ENCODE measurements around the gene TMEM72. TPM values are rescaled to one million over a fixed set of nuclear protein-coding genes. Genes with fewer than 3 reads are reported as not detected.

TMEM72 gene
- total and polyA plus RNA-seq, 2 donors (not counting 3 experiments of a cell fraction or from before 2014, with no cell fraction given): not detected

DNA sequence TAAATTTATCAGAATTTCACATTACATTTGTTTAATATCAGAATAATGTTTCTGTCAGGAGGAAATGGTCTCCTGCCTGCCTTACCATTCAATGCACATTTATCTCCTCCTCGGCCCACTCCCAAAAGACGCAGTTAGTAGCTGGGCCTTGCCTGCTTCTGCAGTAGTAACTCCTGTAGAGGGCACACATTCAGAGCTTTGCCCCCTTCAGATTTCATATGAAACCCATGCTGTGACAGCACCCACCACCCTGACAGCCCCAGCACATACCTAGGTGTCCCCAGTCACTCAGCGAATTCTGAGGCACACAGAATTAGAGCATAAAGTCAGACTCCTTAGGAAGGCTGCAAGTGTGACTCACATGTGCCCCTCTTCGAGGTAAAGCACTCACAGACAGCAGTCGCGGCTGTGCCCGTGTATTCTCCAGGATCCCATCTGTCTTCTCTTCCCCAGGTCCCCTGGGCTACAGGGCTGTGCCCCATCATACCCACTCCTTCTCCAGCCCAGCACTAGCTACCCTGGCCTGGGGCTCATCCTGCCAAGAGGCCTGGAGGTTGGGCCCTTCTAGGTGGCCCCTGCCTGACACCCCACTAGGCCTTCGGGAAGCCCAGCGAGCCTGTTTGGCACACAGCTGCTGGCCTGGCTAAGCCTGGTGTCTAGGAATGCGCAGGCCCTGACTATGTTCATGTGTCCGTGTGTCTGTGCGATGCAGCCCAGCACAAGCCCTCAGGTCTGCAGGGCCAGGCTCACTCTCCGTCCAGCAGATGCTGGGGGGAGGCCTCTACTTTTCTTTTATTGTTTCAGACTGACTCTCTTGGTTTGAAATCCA is 72.1 kb downstream of the TMEM72 start:
- FAIRE-seq (no peak), DNase-seq (ENCODE audit: low read depth, low spot score) (no peak)
- no peaks in the 10 kb centered on the region for H3K9me3 ChIP-seq (replicated peaks; ENCODE audit: control insufficient read depth, insufficient read depth, low read length)
- intact Hi-C loops (cut with micrococcal nuclease): no loop called here
- ChIA-PET CTCF (interaction anchor here (1.1 kb wide), 1 partner anchor 16 kb away, joined by 4 read pairs; no protein-coding TSS in a partner anchor), POLR2A (no interaction called here)
- H2AFZ ChIP-seq (ENCODE audit: low read depth, low read length): no peak overlapping the region
- H3K27me3 ChIP-seq (ENCODE audit: control insufficient read depth in 2 of 2, insufficient read depth in 2 of 2, low read length in 2 of 2): no peaks in the 10 kb centered on the region
- no TSS peak for BruUV-seq (replicated peaks)
- peaks cover 52% of the 10 kb centered on the region for H3K4me1 ChIP-seq (ENCODE audit: control insufficient read depth, extremely low read depth, insufficient read depth, low read length)
- H3K36me3 ChIP-seq (ENCODE audit: control insufficient read depth in 2 of 2, extremely low read depth in 1 of 2, insufficient read depth in 2 of 2, low read length in 2 of 2): no peaks in the 10 kb centered on the region
- dilution Hi-C loops (cut with MboI; ENCODE audit: extremely low pct_ligation_motif_present, low sequenced_read_pairs): no loop called here
- H3K9ac ChIP-seq (replicated peaks; ENCODE audit: extremely low read depth, insufficient read depth, low read length): no peak overlapping the region
- no peak overlapping the region for H3K4me2 ChIP-seq (ENCODE audit: insufficient read depth, low read length)
- peak overlapping the region; percentile 94 for H3K27ac ChIP-seq (ENCODE audit: insufficient read depth, low read depth, low read length)
- no peaks in the 10 kb centered on the region for H4K20me1 ChIP-seq (replicated peaks; ENCODE audit: control insufficient read depth, extremely low read depth, insufficient read depth, low read length)
- no peaks in the 10 kb centered on the region for H3K79me2 ChIP-seq (ENCODE audit: control insufficient read depth, insufficient read depth, low read length)
- no peak for TF ChIP-seq MYC (IDR thresholded peaks at IDR 0.05; ENCODE audit: low read depth, low read length)
- TF ChIP-seq JUN (IDR thresholded peaks at IDR 0.05; ENCODE audit: borderline replicate concordance, insufficient read depth, insufficient read length, low read depth): no peak
- TF ChIP-seq FOS (IDR thresholded peaks at IDR 0.05; ENCODE audit: borderline replicate concordance, insufficient read depth, low read length): no peak
- no peak for TF ChIP-seq EZH2 (IDR thresholded peaks at IDR 0.05; ENCODE audit: borderline replicate concordance, low read depth, low read length, severe bottlenecking)
- no peak for TF ChIP-seq POLR2AphosphoS5 (IDR thresholded peaks at IDR 0.05; ENCODE audit: insufficient read depth, low read depth, low read length)
- TF ChIP-seq, protein P1, sequence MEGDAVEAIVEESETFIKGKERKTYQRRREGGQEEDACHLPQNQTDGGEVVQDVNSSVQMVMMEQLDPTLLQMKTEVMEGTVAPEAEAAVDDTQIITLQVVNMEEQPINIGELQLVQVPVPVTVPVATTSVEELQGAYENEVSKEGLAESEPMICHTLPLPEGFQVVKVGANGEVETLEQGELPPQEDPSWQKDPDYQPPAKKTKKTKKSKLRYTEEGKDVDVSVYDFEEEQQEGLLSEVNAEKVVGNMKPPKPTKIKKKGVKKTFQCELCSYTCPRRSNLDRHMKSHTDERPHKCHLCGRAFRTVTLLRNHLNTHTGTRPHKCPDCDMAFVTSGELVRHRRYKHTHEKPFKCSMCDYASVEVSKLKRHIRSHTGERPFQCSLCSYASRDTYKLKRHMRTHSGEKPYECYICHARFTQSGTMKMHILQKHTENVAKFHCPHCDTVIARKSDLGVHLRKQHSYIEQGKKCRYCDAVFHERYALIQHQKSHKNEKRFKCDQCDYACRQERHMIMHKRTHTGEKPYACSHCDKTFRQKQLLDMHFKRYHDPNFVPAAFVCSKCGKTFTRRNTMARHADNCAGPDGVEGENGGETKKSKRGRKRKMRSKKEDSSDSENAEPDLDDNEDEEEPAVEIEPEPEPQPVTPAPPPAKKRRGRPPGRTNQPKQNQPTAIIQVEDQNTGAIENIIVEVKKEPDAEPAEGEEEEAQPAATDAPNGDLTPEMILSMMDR (IDR thresholded peaks at IDR 0.05; ENCODE audit: extremely low read depth in 1 of 2, insufficient read depth in 1 of 2, low read depth in 1 of 2, low read length in 2 of 2): no peak
- TF ChIP-seq, protein P2, sequence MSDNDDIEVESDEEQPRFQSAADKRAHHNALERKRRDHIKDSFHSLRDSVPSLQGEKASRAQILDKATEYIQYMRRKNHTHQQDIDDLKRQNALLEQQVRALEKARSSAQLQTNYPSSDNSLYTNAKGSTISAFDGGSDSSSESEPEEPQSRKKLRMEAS (IDR thresholded peaks at IDR 0.05; ENCODE audit: insufficient read depth, insufficient read length): no peak
- no peak for TF ChIP-seq GATA2 (IDR thresholded peaks at IDR 0.05; ENCODE audit: insufficient read depth, insufficient read length, low read depth, low read length)
- TF ChIP-seq POLR2A (IDR thresholded peaks at IDR 0.05; ENCODE audit: low read depth, low read length): no peak
- H3K4me3 ChIP-seq (replicated peaks in 1 of 3; ENCODE audit: insufficient read depth in 1 of 3, low read depth in 1 of 3, low read length in 3 of 3): no peak overlapping the region
- no peaks in the 10 kb centered on the region for H3K9me1 ChIP-seq (replicated peaks; ENCODE audit: control insufficient read depth, extremely low read depth, insufficient read depth, low read length)
